Activated CD4-positive, alpha-beta T cell treated with anti-CD3 and anti-CD28 coated beads for 48 hours (primary cell): ENCODE measurements around the gene ARNT2.
"Not testable (repeated sequence)": the region's sequence is repeated elsewhere in the genome, so short reads cannot be mapped to it uniquely, and the experiment has no call there.

Experiments
- DNase-seq: peaks from one replicate; pipeline ENCODE4 v3.0.0-alpha.2; 2020

The ARNT2 gene

DNA sequence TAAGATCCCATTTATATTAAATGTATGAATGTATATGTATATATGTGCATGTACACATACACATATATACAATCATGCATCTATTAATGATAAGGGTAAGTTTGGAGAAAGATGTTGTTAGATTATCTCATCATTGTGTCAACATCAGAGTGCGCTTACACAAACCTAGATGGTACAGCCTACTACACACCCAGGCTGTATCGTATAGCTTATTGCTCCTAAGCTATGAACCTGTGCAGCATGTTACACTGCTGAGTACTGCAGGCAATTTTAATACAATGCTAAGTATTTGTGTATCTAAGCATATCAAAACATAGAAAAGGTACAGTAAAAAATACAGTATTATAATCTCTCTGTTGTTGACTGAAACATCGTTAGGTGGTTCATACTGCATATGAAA lies 233.6 kb downstream of the ARNT2 start:
- no peak for DNase-seq

GRCh38 chr15:80638553-80639167 lies 234.5 kb downstream of the ARNT2 start:
- DNase-seq = no peak

- DNase-seq = no peak
These were observed 235.0 kb downstream of the ARNT2 start for GRCh38 chr15:80639168-80639555.

DNA sequence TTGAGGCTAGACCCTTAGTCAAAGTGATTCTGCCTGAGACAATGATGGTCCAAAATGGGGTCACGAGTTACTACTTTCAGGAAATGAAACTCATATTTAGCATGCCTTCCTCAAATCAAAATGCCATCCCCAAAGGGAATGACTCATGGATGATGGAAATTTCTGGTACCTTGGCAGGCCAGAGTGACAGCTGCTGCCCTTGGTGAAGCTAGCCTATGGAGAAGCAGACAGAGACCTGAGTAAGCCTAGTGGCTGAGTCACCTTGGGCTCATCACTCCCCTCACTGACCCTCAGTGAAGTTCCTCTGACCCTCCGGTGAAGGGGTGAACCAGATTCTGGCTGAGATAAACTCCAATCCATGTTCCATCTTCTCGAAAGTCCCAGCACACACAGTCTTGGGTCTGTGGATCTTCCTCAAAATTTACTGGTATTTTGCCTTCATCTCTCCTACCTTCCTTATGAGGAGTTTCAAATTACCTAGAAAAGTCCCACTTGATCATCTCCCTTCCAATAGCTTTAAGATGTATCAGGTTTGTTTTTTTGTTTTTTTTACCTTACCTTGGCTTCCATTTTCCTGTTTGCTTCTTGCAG lies 236.4 kb downstream of the ARNT2 start:
- DNase-seq = no peak

DNA sequence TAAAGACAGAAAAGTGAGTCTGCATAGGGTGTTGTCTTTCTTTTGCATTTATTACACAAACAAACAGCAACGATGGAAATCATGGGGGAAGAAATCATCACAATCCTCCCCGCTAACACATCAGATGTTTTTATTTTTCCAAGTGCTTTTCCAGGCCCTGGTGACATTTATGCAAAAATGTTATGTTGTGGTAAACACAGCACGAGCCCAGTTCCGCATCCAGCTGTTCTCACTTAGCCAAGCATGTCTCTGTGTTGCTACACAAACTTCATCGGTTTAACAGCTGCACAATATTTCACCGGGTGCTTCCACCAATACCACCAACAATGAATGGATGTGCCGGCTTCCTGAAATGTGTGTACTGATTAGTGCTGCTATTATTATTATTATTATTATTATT lies 237.2 kb downstream of the ARNT2 start:
- no peak for DNase-seq

DNA sequence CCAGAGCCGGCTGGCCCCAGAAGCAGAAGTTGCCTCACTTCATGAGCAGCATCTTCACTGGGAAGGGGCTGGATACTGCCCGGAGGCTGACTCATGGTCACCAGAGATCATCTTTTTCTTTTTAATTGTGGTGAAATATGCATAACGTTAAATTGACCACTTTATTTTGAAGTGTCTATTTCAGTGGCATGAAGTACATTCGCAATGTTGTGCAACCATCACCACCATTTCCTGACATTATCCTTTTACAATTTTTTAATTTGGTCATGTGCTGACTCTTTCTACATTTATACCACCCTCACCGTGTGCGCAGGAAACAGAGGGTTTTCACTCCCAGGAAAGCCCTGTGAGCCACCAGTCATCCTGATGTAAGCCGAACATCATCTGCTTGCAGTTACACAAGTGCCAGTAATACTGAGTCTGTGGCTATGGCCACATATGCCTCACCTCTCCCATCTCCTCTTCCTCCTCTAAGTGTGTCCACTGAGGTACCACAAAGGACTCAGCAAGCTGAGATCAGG lies 239.3 kb downstream of the ARNT2 start:
- no peak for DNase-seq

- DNase-seq = no peak
These were observed 241.4 kb downstream of the ARNT2 start for GRCh38 chr15:80645494-80646065.

GRCh38 chr15:80647424-80647823 lies 243.2 kb downstream of the ARNT2 start:
- not testable (repeated sequence) for DNase-seq
